LNCAP (cell line): ENCODE results near the gene TCF7L1.

ENCODE experiments used
- TF ChIP-seq, protein P1 (sequence below): fragments of 450-650 bp; IDR thresholded peaks from 2 replicates; pipeline ENCODE4 v1.5.1; 2017; ENCODE audit warnings: mild to moderate bottlenecking

The TCF7L1 gene

DNA sequence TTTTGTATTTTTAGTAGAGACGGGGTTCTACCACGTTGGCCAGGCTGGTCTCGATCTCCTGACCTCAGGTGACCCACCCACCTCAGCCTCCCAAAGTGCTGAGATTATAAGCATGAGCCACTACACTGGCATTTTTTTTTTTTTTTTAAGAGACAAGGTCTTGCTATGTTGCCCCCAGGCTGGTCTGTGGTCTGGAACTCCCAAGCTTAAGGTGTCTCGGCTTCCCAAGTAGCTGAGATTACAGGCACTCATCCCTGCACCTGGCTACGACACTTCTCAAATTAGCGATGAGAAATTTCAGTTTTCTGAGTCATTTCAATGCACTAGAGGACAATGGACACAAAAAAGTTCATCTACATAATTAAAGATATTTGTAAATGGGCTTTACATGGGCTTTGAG, 36.6 kb upstream of the TCF7L1 start:
- TF ChIP-seq, protein P1, sequence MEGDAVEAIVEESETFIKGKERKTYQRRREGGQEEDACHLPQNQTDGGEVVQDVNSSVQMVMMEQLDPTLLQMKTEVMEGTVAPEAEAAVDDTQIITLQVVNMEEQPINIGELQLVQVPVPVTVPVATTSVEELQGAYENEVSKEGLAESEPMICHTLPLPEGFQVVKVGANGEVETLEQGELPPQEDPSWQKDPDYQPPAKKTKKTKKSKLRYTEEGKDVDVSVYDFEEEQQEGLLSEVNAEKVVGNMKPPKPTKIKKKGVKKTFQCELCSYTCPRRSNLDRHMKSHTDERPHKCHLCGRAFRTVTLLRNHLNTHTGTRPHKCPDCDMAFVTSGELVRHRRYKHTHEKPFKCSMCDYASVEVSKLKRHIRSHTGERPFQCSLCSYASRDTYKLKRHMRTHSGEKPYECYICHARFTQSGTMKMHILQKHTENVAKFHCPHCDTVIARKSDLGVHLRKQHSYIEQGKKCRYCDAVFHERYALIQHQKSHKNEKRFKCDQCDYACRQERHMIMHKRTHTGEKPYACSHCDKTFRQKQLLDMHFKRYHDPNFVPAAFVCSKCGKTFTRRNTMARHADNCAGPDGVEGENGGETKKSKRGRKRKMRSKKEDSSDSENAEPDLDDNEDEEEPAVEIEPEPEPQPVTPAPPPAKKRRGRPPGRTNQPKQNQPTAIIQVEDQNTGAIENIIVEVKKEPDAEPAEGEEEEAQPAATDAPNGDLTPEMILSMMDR, result no peak

DNA sequence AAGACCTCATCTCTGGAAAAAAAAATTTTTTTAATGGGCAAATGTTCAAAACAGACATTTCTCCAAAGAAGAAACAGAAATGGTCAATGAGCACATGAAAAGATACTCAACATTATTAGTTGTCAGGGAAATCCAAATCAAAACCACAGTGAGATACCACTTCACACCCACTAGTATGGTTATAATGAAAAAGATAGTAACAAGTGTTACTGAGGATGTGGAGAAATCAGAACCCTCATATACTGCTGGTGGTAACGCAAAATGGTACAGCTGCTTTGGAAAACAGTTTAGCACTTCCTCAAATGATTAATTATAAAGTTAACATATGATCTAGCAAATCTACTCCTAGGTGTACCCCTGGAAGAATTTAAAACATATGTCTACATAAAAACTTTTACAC, 29.0 kb upstream of the TCF7L1 start:
- TF ChIP-seq, protein P1, result no peak

DNA sequence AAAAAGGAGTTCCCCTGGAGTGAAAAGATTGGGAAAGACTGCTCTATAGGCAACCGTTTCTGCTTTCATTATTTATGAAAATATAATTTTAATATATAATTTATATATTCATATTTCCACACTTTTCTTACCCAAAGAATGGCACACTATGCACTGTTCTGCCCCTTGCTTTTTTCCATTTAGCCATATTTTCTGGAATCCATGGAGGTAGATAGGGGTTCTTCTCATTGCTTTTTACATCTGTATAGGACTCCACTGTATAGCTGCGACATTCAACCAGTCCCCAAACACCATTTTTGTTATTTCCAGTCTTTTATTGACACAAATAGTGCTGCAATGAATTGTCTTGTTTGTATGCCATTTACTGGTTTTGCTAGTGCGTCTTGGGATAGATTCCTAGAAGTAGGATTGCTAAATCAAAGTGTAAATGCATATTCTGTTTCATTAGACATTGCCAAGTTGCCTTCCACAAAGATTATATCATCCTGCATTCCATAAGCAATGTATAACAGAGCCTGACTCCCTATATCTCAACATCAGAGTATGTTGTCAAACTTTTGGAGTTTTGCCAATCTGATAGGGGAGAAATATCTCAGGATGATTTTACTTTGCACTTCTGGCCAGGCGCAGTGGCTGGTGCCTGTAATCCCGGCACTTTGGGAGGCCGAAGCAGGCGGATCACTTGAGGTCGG, 26.6 kb upstream of the TCF7L1 start:
- TF ChIP-seq, protein P1, result no peak

DNA sequence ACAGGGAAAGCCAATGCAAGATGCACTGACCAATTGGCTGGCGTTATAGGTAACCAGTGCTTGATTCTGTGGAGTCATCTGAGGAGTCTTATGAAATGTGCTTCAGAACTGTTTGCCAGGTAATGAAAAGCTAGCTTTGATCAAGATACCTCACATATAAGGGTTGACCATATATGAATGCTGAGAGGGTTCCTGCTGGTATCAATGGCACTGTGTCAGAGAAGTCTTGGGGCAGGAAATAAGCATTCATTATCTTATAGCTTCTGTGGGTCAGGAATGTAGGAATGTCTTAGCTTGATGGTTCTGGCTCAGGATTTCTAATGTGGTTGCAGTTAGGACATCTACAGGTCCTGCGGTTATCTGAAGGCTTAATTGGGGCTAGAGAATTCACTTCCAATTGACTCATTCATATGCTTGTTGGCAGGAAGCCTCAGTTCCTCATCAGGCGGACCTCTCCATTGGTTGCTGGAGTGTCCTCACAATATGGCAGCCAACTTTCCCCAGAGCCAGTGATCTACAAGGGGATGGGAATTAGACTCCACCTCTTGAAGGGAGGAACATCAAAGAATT, 22.1 kb upstream of the TCF7L1 start:
- TF ChIP-seq, protein P1, result no peak

DNA sequence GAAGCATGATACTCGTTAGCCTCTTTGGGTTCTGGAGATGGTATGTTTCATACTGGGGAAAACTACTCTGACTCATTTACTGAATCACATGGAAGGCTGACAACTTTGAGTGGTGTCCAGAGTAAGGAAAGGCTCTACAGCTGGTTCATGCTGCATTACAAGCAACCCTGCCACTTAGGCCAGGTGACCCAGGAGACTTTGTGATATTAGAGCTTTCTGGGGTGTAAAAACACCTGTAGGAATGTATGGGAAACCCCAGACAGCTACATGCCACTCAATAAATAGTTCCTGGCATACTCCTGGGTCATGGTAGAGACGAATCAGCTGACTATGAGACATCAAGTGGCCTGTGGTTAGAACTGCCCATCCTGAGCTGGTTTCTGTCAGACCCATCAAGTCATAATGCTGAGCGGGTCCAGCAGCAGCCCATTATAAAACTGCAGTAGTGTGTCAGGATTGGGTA, 21.3 kb upstream of the TCF7L1 start:
- TF ChIP-seq, protein P1, result no peak

DNA sequence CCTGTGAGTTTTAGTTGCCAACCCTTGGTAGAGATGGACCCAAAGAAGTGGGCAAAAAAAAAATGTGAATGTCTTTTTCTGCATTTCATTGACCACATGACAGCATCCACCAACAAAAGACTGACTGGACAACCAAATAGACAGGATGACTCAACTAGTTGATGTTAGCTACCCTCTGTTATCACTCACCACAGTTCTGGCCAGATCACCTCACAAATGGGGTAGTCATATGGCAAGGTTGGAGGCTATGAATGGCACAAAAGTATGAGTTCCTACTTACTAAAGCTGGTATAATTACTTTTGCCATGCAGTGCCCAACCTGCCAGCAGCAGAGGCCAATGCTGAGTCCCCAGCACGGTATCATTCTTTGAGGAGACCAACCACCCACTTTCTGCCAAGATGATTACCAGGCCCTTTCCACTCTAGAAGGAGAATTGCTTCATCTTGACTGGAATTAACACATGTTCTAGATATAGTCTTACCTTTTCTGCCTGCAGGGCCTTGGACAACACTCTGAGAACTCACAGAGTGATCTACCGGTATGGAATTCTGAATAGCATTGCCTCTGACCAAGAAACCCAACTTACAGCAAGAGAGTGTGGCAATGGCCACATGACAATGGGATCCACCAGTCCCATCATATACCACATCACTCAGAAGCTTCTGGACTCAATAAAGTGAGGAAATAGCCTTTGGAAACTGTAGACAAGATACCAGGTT, 20.1 kb upstream of the TCF7L1 start:
- TF ChIP-seq, protein P1, result no peak

DNA sequence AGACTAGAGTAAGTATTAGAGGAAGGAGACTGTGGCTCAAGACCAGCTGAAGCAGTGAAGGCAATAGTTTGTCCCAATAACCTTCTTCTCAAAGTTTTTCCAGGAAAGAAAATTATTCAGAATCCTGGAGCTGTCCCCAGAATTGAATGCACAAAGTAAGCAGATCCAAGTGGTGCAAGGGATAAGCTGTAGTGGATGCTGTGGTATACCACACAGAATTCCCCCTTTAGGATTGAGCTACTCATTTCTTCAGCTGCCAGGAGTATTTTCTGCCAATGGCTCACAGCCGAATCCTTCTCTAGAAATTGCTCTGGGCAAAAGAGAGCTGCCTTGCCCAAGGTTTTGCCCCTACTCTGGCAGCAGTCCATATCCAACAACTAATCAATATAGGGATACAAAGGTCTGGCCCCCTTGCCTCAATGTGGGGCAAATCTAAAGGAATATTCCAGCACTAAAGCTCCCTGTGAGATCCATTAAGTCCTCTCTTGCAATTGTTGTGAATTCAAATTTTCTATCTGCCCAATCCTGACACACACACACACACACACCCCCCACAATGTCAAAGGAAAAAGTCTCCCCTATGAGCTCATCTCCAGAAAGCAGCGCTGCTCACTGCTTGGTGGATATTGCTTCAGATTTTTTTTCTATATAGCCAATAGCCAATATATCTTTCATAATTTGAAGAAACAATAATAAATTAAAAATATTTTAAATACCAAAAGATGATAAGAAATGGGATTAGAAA, 18.4 kb upstream of the TCF7L1 start:
- TF ChIP-seq, protein P1, result no peak
